SK-N-SH (cell line): ENCODE results near the gene TRPM2. TPM values are rescaled to one million over a fixed set of nuclear protein-coding genes. Genes with fewer than 3 reads are reported as not detected.
A peak's percentile ranks its signal among the peaks of the same experiment; 100 is the strongest.
"Not testable (repeated sequence)": the region's sequence is repeated elsewhere in the genome, so short reads cannot be mapped to it uniquely, and the experiment has no call there.

Experiments
- CTCF ChIA-PET: fragments of 300-600, 350-600 bp; formaldehyde crosslinking; extraction: SDS; loops from one replicate; lab custom pipeline; 2021; lab: Yijun Ruan, JAX
- POLR2A ChIA-PET: fragments of 350-600 bp; sonication (Branson Sonifier 250); formaldehyde crosslinking; extraction: SDS; loops from one replicate; lab custom pipeline; 2020; ENCODE audit warnings: antibody characterized with exemption, inconsistent platforms; lab: Yijun Ruan, JAX
- DNase-seq: peaks from one replicate; pipeline ENCODE4 v3.0.0; 2012
- H2AFZ ChIP-seq: fragments of 200-600 bp; sonication (generic); 2 replicates; pipeline ENCODE4 v1.8.1; 2016; ENCODE audit warnings: antibody characterized with exemption, mild to moderate bottlenecking, low read depth
- H3F3A ChIP-seq: fragments of 200-600 bp; sonication (generic); replicated peaks from 2 replicates; pipeline ENCODE3; 2016; ENCODE audit warnings: antibody characterized with exemption, mild to moderate bottlenecking; ENCODE audit not compliant: insufficient read depth
- H3K27ac ChIP-seq, 2 experiments: fragments of 200-500 bp in 1 of 2; fragments of 200-600 bp in 1 of 2; sonication (Bioruptor generic) in 1 of 2; sonication (generic), shearing (Covaris generic) in 1 of 2; 2 replicates each; pipeline versions ENCODE4 v1.5.1 to v1.6.1; 2014 to 2016; ENCODE audit warnings: low read depth in 2 of 2, inconsistent platforms in 1 of 2, low read length in 1 of 2, mild to moderate bottlenecking in 1 of 2, mixed read lengths in 1 of 2
- H3K27me3 ChIP-seq: fragments of 200-600 bp; sonication (generic), shearing (Covaris generic); 2 replicates; pipeline ENCODE4 v1.6.1; 2016; ENCODE audit warnings: mixed run types; ENCODE audit not compliant: insufficient read depth
- H3K36me3 ChIP-seq, 2 experiments: fragments of 200-500 bp in 1 of 2; fragments of 200-600 bp in 1 of 2; sonication (Bioruptor generic) in 1 of 2; sonication (generic) in 1 of 2; replicated peaks in 1 of 2; 2 replicates each; pipeline versions ENCODE3 to v1.5.1; 2014 to 2016; ENCODE audit warnings: low read length in 1 of 2, mild to moderate bottlenecking in 1 of 2; ENCODE audit not compliant: insufficient read depth in 2 of 2, control insufficient read depth in 1 of 2
- H3K4me1 ChIP-seq, 2 experiments: fragments of 200-500 bp in 1 of 2; fragments of 200-600 bp in 1 of 2; sonication (Bioruptor generic) in 1 of 2; sonication (generic), shearing (Covaris generic) in 1 of 2; 2 replicates each; pipeline versions ENCODE4 v1.5.1 to v1.6.1; 2014 to 2016; ENCODE audit warnings: low read depth in 1 of 2, low read length in 1 of 2, mixed run types in 1 of 2; ENCODE audit not compliant: insufficient read depth in 2 of 2, control insufficient read depth in 1 of 2
- H3K4me2 ChIP-seq: fragments of 200-600 bp; sonication (generic), shearing (Covaris generic); 2 replicates; pipeline ENCODE4 v1.6.1; 2017; ENCODE audit warnings: mixed run types
- H3K4me3 ChIP-seq, 2 experiments: fragments of 200-500 bp in 1 of 2; fragments of 200-600 bp in 1 of 2; sonication (Bioruptor generic) in 1 of 2; sonication (generic), shearing (Covaris generic) in 1 of 2; 2 replicates each; pipeline versions ENCODE4 v1.5.1 to v1.8.1; 2014 to 2016; ENCODE audit warnings: low read depth in 2 of 2, inconsistent platforms in 1 of 2, low read length in 1 of 2, mild to moderate bottlenecking in 1 of 2, mixed read lengths in 1 of 2, moderate library complexity in 1 of 2
- H3K79me2 ChIP-seq: fragments of 200-600 bp; sonication (generic); 2 replicates; pipeline ENCODE4 v1.8.1; 2017; ENCODE audit warnings: mild to moderate bottlenecking; ENCODE audit not compliant: insufficient read depth
- H3K9ac ChIP-seq: fragments of 200-600 bp; sonication (generic); 2 replicates; pipeline ENCODE4 v1.6.1; 2017; ENCODE audit warnings: mixed run types
- H3K9me2 ChIP-seq: fragments of 200-600 bp; sonication (generic); 2 replicates; pipeline ENCODE4 v1.6.1; 2017; ENCODE audit warnings: mixed run types
- H3K9me3 ChIP-seq: fragments of 200-600 bp; sonication (generic); 2 replicates; pipeline ENCODE4 v1.6.1; 2017; ENCODE audit warnings: mixed run types, mild to moderate bottlenecking, moderate library complexity
- H4K20me1 ChIP-seq: fragments of 200-600 bp; sonication (generic); 2 replicates; pipeline ENCODE4 v1.6.1; 2017; ENCODE audit warnings: mild to moderate bottlenecking, mixed run types; ENCODE audit not compliant: insufficient read depth
- CHD2 ChIP-seq: fragments of 150-350 bp; IDR thresholded peaks from 2 replicates; pipeline ENCODE4 v1.6.1; 2018; ENCODE audit warnings: low read length; ENCODE audit not compliant: partially characterized antibody
- ELF1 ChIP-seq: IDR thresholded peaks from 2 replicates; pipeline ENCODE4 v1.4.0; 2012
- EZH2phosphoT487 ChIP-seq: fragments of 200-600 bp; sonication (generic); IDR thresholded peaks from 2 replicates; pipeline ENCODE4 v1.6.1; 2017; ENCODE audit warnings: low read depth, mixed run types, mild to moderate bottlenecking, antibody characterized with exemption, moderate library complexity, borderline replicate concordance
- FOXJ3 ChIP-seq: sonication (generic); formaldehyde crosslinking; IDR thresholded peaks from 2 replicates; pipeline ENCODE4 v1.5.1; 2020; ENCODE audit warnings: mild to moderate bottlenecking, missing genetic modification reagents
- FOXM1 ChIP-seq: IDR thresholded peaks from 2 replicates; pipeline ENCODE4 v1.4.0; 2012; ENCODE audit warnings: low read depth, mild to moderate bottlenecking
- IRF3 ChIP-seq: fragments of 150-350 bp; IDR thresholded peaks from 2 replicates; pipeline ENCODE4 v1.6.1; 2016; ENCODE audit warnings: mild to moderate bottlenecking, low read depth, low read length
- MXI1 ChIP-seq: IDR thresholded peaks from 2 replicates; pipeline ENCODE4 v1.6.1; 2012; ENCODE audit warnings: mild to moderate bottlenecking, low read depth, low read length, improper control_type of control experiment
- RAD21 ChIP-seq: IDR thresholded peaks from 2 replicates; pipeline ENCODE4 v1.6.1; 2012; ENCODE audit warnings: mild to moderate bottlenecking, low read length
- RFX5 ChIP-seq: IDR thresholded peaks from 2 replicates; pipeline ENCODE4 v1.6.1; 2012; ENCODE audit warnings: mild to moderate bottlenecking, improper control_type of control experiment, low read length
- SMC3 ChIP-seq: IDR thresholded peaks from 2 replicates; pipeline ENCODE4 v1.6.1; 2012; ENCODE audit warnings: low read depth, low read length, improper control_type of control experiment
- TAF1 ChIP-seq: IDR thresholded peaks from 2 replicates; pipeline ENCODE4 v1.6.1; 2012; ENCODE audit warnings: low read depth, mild to moderate bottlenecking, low read length, moderate library complexity, borderline replicate concordance
- TCF12 ChIP-seq: IDR thresholded peaks from 2 replicates; pipeline ENCODE4 v1.4.0; 2012
- YY1 ChIP-seq: IDR thresholded peaks from 2 replicates; pipeline ENCODE4 v1.4.0; 2012; ENCODE audit warnings: low read depth, mild to moderate bottlenecking
- WGBS: methylation state at CpG from one replicate; pipeline ENCODE4 v1.1.6; 2017; ENCODE audit warnings: low lambda C conversion rate; 5-methylcytosine and 5-hydroxymethylcytosine counted together
- polyA plus RNA-seq, 3 experiments: library from polyadenylated mRNA; depleted of rRNA; stranded (reverse); fragments of >200 nt; gene quantifications; 2 replicates each; pipeline ENCODE4 v1.2.3, GENCODE V29; 2012
- TF ChIP-seq, protein P1 (sequence below): fragments of 200-600 bp; sonication (generic); IDR thresholded peaks from 2 replicates; pipeline ENCODE4 v1.6.1; 2017; ENCODE audit warnings: antibody characterized with exemption, mild to moderate bottlenecking, moderate library complexity
- TF ChIP-seq, protein P2 (sequence below): IDR thresholded peaks from 2 replicates; pipeline ENCODE4 v1.4.0; 2012; ENCODE audit warnings: low read depth
- TF ChIP-seq, protein P3 (sequence below): IDR thresholded peaks from 2 replicates; pipeline ENCODE4 v1.4.0; 2012; ENCODE audit warnings: low read depth, borderline replicate concordance

The TRPM2 gene
- polyA plus RNA-seq, 1 of the 3 experiments (the other 2 are of a cell fraction): not detected

- H3F3A ChIP-seq, H3K27ac ChIP-seq, DNase-seq, H3K36me3 ChIP-seq, H4K20me1 ChIP-seq, POLR2A ChIA-PET, H3K9ac ChIP-seq, H2AFZ ChIP-seq, H3K4me1 ChIP-seq, H3K4me2 ChIP-seq, H3K9me3 ChIP-seq, H3K27me3 ChIP-seq, H3K4me3 ChIP-seq, H3K79me2 ChIP-seq, H3K9me2 ChIP-seq: not testable (repeated sequence)
- CTCF ChIA-PET: interaction anchor here (0.6 to 2.8 kb wide), 16 partner anchors 15 to 325 kb away, joined by 3 to 12 read pairs (median 4); partner anchors contain the start of genes CFAP410 and LRRC3
- 38% methylated on average over 17 of the region's 21 CpGs for WGBS
- TF ChIP-seq, protein P1, sequence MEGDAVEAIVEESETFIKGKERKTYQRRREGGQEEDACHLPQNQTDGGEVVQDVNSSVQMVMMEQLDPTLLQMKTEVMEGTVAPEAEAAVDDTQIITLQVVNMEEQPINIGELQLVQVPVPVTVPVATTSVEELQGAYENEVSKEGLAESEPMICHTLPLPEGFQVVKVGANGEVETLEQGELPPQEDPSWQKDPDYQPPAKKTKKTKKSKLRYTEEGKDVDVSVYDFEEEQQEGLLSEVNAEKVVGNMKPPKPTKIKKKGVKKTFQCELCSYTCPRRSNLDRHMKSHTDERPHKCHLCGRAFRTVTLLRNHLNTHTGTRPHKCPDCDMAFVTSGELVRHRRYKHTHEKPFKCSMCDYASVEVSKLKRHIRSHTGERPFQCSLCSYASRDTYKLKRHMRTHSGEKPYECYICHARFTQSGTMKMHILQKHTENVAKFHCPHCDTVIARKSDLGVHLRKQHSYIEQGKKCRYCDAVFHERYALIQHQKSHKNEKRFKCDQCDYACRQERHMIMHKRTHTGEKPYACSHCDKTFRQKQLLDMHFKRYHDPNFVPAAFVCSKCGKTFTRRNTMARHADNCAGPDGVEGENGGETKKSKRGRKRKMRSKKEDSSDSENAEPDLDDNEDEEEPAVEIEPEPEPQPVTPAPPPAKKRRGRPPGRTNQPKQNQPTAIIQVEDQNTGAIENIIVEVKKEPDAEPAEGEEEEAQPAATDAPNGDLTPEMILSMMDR: peak; percentile 69
- TF ChIP-seq SMC3 (peak; percentile 46; the same call in 1 of the 2 replicates), RAD21 (peak; percentile 64)
These were observed 126.3 kb downstream of the TRPM2 start for GRCh38 chr21:44479556-44480199.

- Histone ChIP-seq H3K4me3 (no peak overlapping the region), H3K4me1 (no peaks in the 10 kb centered on the region), H3K9ac (no peak overlapping the region), H2AFZ (no peak overlapping the region), H4K20me1 (no peaks in the 10 kb centered on the region), H3F3A (no peaks in the 10 kb centered on the region), H3K27me3 (peaks cover 9% of the 10 kb centered on the region; the same call in 1 of the 2 replicates), H3K36me3 (no peaks in the 10 kb centered on the region), H3K9me2 (no peaks in the 10 kb centered on the region), H3K27ac (no peak overlapping the region), H3K9me3 (no peaks in the 10 kb centered on the region), H3K4me2 (no peak overlapping the region), H3K79me2 (no peaks in the 10 kb centered on the region)
- DNase-seq: no peak
- ChIA-PET POLR2A (no interaction called here), CTCF (interaction anchor here (0.6 to 2.8 kb wide), 17 partner anchors 15 to 324 kb away, joined by 3 to 12 read pairs (median 4); partner anchors contain the start of genes CFAP410 and LRRC3)
- 70% methylated on average over 12 of the region's 16 CpGs for WGBS
- TF ChIP-seq, protein P2, sequence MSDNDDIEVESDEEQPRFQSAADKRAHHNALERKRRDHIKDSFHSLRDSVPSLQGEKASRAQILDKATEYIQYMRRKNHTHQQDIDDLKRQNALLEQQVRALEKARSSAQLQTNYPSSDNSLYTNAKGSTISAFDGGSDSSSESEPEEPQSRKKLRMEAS: no peak
- TF ChIP-seq, protein P3, sequence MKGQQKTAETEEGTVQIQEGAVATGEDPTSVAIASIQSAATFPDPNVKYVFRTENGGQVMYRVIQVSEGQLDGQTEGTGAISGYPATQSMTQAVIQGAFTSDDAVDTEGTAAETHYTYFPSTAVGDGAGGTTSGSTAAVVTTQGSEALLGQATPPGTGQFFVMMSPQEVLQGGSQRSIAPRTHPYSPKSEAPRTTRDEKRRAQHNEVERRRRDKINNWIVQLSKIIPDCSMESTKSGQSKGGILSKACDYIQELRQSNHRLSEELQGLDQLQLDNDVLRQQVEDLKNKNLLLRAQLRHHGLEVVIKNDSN: no peak
- no peak for TF ChIP-seq IRF3
- no peak for TF ChIP-seq TCF12
- no peak for TF ChIP-seq CHD2
- TF ChIP-seq FOXJ3 (CRISPR knock-in tag): no peak
- no peak for TF ChIP-seq MXI1
- TF ChIP-seq EZH2phosphoT487: no peak
- no peak for TF ChIP-seq RFX5
- TF ChIP-seq, protein P1: no peak
- TF ChIP-seq ELF1: no peak
- no peak for TF ChIP-seq YY1
- no peak for TF ChIP-seq FOXM1
- no peak for TF ChIP-seq TAF1
These were observed 127.0 kb downstream of the TRPM2 start for GRCh38 chr21:44480200-44481053.
